Activated CD4-positive, alpha-beta T cell treated with anti-CD3 and anti-CD28 coated beads, Interleukin-2, amount 10 ng/mL, durations not matched to agents 24 days and 14 days (primary cell): Measurements from ENCODE around the gene LOC101059915.
A peak's percentile ranks its signal among the peaks of the same experiment; 100 is the strongest.
"Not testable (repeated sequence)": the region's sequence is repeated elsewhere in the genome, so short reads cannot be mapped to it uniquely, and the experiment has no call there.

Experiments
- DNase-seq: peaks from one replicate; pipeline ENCODE4 v3.0.0; 2022
- H3K27ac Mint-ChIP-seq: one replicate; pipeline ENCODE4 v1.8.0; 2022; ENCODE audit warnings: mild to moderate bottlenecking, mixed read lengths
- H3K27me3 Mint-ChIP-seq: one replicate; pipeline ENCODE4 v1.8.0; 2022; ENCODE audit warnings: mixed read lengths
- H3K36me3 Mint-ChIP-seq: one replicate; pipeline ENCODE4 v1.8.0; 2022; ENCODE audit warnings: low read depth, mild to moderate bottlenecking, mixed read lengths
- H3K4me1 Mint-ChIP-seq: one replicate; pipeline ENCODE4 v1.8.0; 2021; ENCODE audit warnings: mixed read lengths
- H3K4me3 Mint-ChIP-seq: one replicate; pipeline ENCODE4 v1.8.0; 2022; ENCODE audit warnings: mild to moderate bottlenecking, moderate library complexity, mixed read lengths
- H3K9me3 Mint-ChIP-seq: one replicate; pipeline ENCODE4 v1.8.0; 2021; ENCODE audit warnings: mixed read lengths
- intact Hi-C: fragments of 100-400 bp; cut with micrococcal nuclease; formaldehyde crosslinking; loops from one replicate; pipeline ENCODE4 v1.15.1; 2023

The LOC101059915 gene

DNA sequence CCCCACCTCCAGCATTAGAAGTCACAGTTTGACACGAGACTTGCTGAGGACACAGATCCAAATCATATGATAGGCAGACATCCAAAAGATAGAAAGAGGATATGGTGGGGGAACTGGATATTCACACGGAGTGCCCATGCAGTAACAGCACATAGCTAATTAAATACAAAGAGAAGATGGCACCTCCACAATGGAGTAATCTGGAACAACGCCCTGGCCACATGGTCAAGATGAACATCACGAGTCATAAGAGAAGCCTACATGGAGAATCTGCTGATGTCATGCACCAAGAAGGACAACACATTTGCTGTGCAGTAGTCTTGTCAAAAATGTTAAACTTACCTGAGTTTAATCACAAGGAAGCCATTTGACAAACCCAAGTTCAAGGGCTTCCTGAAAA is 10.1 kb upstream of the LOC101059915 start:
- Mint-ChIP-seq H3K36me3 (no peaks in the 10 kb centered on the region), H3K4me1 (peaks cover 14% of the 10 kb centered on the region)
- intact Hi-C loops, result no loop called here

DNA sequence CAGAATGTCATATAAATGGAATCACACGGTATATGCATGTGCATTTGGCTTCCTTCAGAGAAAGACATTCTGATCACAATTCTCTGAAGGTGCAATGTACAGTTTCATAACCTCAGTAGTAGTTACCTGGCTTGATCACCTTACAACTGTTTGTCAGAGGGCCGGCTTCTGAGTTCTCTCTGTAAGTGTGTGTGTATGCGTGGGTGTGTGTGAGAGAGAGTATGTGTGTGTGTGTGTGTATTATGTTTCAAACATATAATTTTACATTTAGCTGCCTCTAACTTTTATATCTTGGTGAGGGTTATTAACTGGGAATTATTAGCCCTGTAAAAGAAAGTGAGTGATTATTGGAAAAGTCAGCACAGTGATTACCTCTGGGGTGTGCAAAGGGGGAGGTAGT is 8.0 kb upstream of the LOC101059915 start:
- Mint-ChIP-seq H3K27me3 (peaks cover 22% of the 10 kb centered on the region), H3K27ac (no peak overlapping the region), H3K4me3 (no peak overlapping the region), H3K36me3 (no peaks in the 10 kb centered on the region), H3K9me3 (no peaks in the 10 kb centered on the region), H3K4me1 (peaks cover 27% of the 10 kb centered on the region)
- DNase-seq, result no peak
- intact Hi-C loops, result no loop called here

More for the DNA sequence above, 10.1 kb upstream of the LOC101059915 start:
- H3K27ac Mint-ChIP-seq, result no peak overlapping the region
- H3K4me3 Mint-ChIP-seq, result no peak overlapping the region
- no peak for DNase-seq
- H3K27me3 Mint-ChIP-seq, result peaks cover 24% of the 10 kb centered on the region
- H3K9me3 Mint-ChIP-seq, result no peaks in the 10 kb centered on the region

DNA sequence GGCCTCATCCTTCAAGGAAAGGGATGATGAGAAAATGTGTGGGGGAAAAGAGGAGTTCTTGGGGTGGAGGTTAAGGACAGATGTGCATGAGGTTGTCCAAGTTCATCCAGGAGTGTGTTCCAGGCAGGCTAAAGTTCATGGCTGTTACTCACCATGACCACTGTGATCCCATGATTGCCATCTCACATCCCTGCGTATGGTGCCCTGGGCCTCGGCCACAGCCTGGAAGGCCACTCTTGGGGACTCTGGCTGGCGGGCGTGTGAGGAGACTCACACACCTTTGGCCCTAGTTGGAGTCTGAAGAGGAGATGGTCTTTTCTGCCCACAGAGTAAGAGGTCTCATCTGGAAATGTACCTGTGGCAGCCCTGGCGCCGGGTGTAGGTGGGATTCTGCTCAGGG is 7.4 kb upstream of the LOC101059915 start:
- intact Hi-C loops, result no loop called here

DNA sequence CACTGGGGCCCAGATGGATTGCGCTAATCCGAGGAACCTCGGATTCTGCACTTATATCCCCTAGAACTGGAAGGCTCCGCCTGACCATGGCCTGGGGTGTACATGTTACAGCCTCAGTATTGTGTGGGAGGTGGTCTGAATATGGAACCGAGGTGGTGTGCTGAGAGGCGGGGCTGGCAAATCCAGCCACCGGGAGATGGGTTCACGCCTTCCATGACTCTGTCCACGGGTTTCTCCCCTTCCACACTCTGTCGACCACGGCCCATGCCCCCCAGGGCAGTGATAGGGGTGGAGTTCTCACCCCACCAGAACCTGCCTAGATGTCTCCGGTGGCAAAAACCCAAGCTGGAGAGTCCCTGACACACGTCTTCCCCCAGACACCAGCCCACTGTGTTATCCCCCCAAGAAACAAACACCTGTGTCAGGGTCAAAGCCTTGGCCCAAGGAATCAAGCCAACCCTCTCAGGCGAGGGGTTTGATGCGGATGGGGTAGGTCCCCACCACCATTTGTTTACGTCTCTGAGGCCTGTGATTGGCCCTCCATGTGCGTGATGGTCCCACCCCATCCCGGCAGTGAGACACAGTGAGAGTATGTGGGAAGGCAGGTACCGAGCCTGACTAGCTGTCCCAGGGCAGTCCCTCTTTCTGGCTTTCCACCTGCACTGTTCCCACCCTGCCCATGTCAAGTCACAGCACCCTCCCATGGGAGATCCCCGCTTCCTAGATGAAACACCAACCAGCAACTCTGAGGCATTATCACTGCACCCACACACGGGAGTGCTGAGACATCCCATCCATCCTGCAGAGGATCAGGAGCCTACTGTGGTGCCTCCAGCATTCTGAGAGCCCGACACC is 6.6 kb upstream of the LOC101059915 start:
- Mint-ChIP-seq H3K36me3 (no peaks in the 10 kb centered on the region), H3K27ac (no peak overlapping the region), H3K9me3 (no peaks in the 10 kb centered on the region), H3K4me1 (peaks cover 28% of the 10 kb centered on the region), H3K27me3 (peaks cover 19% of the 10 kb centered on the region), H3K4me3 (no peak overlapping the region)
- DNase-seq, result no peak
- intact Hi-C loops, result no loop called here

More for the DNA sequence above, 7.4 kb upstream of the LOC101059915 start:
- Mint-ChIP-seq H3K27ac (no peak overlapping the region), H3K36me3 (no peaks in the 10 kb centered on the region), H3K4me1 (peaks cover 28% of the 10 kb centered on the region), H3K27me3 (peaks cover 21% of the 10 kb centered on the region), H3K4me3 (no peak overlapping the region), H3K9me3 (no peaks in the 10 kb centered on the region)
- DNase-seq, result no peak

DNA sequence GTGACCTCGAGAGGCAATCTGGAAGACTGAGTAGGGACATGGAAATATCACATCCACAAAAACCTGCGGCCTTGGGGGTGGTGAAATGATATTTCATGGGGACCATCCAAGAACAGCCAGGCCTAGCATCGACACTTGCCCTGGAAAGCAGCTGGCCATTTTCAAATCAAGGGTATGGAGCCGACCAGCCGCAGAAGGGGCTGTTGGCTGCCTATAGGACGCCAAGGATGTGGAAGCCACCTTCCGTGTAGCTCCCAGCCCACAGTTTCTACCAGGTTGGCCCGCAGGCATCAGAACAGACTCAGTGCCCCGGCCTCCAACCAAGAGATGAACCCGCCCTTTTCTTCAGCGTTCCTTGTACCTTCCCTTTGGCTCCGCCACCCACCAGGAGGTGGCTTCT is 5.4 kb upstream of the LOC101059915 start:
- no peaks in the 10 kb centered on the region for H3K36me3 Mint-ChIP-seq
- peaks cover 9% of the 10 kb centered on the region for H3K27me3 Mint-ChIP-seq
- intact Hi-C loops, result no loop called here
- peaks cover 23% of the 10 kb centered on the region for H3K4me1 Mint-ChIP-seq
- no peaks in the 10 kb centered on the region for H3K9me3 Mint-ChIP-seq
- no peak overlapping the region for H3K27ac Mint-ChIP-seq
- no peak overlapping the region for H3K4me3 Mint-ChIP-seq
- DNase-seq, result peak; percentile 43

DNA sequence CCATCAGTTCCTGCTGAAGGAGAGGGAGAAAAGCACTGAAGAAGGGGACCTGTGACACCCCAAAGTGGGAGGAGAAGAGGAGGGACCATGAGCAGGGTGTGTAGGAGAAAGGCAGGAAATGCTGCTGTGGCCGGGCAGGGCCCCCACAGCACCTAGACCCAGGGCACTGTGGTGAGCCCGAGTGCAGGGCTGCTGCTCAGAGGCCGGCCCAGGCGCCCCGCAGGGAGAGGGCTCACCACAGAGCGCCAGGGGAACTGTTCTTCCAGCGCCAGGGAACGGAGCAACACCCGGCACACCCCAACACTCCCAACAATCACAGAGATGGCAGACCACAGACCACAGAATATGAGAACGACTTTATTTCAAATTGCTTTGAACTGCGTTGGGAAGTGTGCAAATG is 4.7 kb upstream of the LOC101059915 start:
- DNase-seq, result peak; percentile 74
- Mint-ChIP-seq H3K4me3 (peak overlapping the region; percentile 65), H3K4me1 (peaks cover 21% of the 10 kb centered on the region), H3K27ac (peak overlapping the region; percentile 86)
- H3K36me3 Mint-ChIP-seq, H3K9me3 Mint-ChIP-seq, intact Hi-C loops, H3K27me3 Mint-ChIP-seq: not testable (repeated sequence)

DNA sequence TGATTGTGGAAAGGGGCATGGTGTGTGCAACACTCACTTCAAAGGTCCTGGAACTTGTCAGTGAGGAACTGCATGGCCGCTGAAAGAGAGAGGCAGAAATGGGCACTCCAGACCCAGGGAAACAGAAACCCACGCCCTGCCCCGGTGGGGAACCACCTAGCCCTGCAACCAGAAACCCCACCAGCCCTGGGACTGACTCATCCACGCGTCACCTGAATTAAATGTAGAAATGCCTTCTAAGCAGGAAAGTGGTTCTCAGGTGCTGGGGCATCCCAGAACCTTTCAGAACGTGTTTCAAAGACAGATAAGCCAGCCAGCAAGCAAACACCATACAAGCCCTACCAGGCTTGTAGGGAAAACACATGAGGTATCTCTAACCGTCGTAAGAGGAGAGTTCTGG is 4.1 kb upstream of the LOC101059915 start:
- H3K9me3 Mint-ChIP-seq, H3K36me3 Mint-ChIP-seq, H3K27me3 Mint-ChIP-seq, intact Hi-C loops: not testable (repeated sequence)
- Mint-ChIP-seq H3K27ac (peak overlapping the region; percentile 40), H3K4me3 (peak overlapping the region; percentile 65), H3K4me1 (peaks cover 21% of the 10 kb centered on the region)
- DNase-seq, result peak; percentile 80

DNA sequence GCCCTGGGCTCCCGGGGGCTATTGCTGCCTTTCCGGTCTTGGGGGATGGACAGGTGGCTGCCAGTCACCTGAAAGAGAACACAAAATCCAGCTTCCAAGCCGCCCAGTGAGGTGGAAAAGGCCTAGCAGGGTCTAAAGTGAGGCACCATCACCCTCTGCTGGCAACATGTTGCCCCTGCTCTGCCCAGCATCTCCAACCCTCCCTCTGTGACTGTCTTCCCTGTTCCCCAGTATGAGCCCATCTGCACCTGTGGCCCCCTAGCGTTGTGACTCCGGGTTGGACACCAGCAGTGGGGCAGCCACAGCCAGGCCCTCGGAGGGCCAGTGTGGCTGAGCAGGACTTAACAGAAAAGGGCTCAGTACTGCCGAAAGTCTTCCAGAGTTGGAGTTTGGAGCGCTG is 3.1 kb upstream of the LOC101059915 start:
- H3K27ac Mint-ChIP-seq, H3K9me3 Mint-ChIP-seq, intact Hi-C loops, H3K27me3 Mint-ChIP-seq, H3K36me3 Mint-ChIP-seq, H3K4me3 Mint-ChIP-seq: not testable (repeated sequence)
- H3K4me1 Mint-ChIP-seq, result peaks cover 21% of the 10 kb centered on the region
- peak; percentile 59 for DNase-seq

DNA sequence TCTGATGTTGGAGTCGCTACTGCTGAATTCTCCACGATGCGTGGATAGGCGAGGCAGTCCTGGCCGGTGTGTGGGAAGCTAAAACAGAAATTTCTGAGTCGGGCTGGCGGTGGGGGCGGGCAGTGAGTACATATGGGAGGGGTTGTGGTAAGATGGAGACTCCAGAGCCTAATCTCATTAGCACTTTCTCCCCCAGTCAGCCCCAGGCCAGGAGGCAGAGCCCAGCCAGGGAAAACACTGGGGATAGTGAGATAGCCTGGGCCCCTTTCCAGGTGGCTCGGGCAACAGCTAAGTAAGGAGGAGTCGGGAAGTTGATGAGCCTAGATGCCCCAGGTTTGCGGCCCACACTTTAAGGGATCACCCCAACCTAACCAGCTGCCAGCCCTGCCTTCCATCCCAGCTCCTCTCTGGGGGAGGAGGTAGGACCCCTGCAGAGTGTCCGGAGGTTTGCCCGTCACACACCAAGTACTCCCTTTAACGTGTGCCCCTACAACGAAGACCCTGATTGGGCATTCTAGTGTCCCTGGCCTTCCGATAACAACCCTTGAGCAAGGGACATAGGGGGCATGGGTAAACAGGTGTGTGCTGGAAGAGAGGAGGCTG is 2.4 kb upstream of the LOC101059915 start:
- Mint-ChIP-seq H3K4me3 (no peak overlapping the region), H3K9me3 (no peaks in the 10 kb centered on the region), H3K36me3 (no peaks in the 10 kb centered on the region), H3K27me3 (peaks cover 2% of the 10 kb centered on the region), H3K27ac (no peak overlapping the region), H3K4me1 (peaks cover 21% of the 10 kb centered on the region)
- no peak for DNase-seq
- intact Hi-C loops, result no loop called here

DNA sequence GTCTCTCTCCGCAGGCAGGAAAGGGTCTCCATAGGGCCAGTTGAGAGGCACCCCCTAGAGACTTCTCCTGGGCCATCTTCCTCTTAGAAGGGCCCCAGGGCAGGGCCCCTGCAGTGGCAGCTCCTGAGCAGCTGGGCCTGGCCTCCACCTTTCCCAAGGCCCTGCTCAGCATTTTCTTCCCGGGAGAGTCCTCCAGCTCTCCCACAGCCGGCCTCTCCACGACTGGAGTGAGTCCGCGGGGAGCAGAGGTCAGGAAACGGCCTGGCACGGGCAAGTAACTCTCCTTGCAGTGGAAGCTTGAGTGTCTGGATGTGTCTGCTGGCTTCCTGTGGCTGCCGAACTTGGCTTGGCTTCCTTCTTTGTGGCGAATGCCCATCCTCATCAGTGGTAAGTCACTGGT is 1.6 kb upstream of the LOC101059915 start:
- intact Hi-C loops, result no loop called here
- no peak for DNase-seq
- H3K4me1 Mint-ChIP-seq, result peaks cover 26% of the 10 kb centered on the region
- no peak overlapping the region for H3K27ac Mint-ChIP-seq
- H3K4me3 Mint-ChIP-seq, result no peak overlapping the region
- no peaks in the 10 kb centered on the region for H3K36me3 Mint-ChIP-seq
- peaks cover 2% of the 10 kb centered on the region for H3K27me3 Mint-ChIP-seq
- no peaks in the 10 kb centered on the region for H3K9me3 Mint-ChIP-seq

DNA sequence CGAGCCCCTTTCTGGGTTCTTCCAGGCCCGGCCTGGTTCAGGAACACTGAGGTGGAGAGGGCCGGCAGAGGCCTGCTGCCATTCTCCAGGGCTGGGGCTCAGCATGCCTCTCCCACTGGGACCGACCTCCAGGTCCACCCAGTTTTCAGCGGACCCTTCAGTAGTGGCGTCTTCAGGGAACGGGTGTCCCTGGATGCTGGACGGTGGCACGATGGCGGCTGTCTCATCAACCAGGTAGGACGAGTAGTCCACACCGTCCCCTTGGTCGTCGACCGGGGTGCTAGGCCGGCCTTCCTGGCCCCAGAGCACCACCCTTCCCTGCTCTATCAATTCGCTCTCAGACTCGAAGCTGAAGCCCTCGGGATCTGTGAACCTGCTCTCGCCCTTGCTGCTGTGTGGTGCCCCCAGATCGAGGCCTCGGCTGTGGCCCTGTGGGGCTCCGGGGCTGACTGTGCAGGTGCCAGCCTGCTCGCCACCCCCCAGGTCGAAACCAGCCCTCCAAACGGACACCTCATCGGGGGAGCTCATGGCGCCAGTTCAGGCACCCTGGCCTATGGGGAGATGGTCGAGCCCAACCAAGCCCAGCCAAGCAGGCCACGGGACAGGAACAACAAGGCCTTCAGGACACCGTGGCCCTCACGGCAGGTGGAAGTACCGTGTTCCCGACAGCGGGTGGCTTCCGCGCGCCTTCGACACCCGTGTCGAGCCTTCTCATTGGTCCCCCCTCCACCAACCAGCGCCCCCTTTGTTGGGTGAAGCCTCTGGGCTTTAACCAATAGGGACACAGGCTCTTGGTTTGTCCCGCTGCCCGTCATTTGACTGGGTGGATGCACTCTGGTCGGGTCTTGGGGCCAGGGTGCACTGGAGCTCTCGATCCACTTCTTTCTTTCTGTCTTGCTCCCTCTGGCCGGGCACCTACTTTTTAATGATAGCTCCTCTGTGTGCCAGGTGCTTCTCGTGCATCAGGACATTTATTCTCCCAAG is 814 bp upstream of the LOC101059915 start:
- DNase-seq, result peak; percentile 48
- H3K27ac Mint-ChIP-seq, result no peak overlapping the region
- no peaks in the 10 kb centered on the region for H3K9me3 Mint-ChIP-seq
- no peaks in the 10 kb centered on the region for H3K27me3 Mint-ChIP-seq
- H3K4me3 Mint-ChIP-seq, result no peak overlapping the region
- H3K4me1 Mint-ChIP-seq, result peaks cover 30% of the 10 kb centered on the region
- intact Hi-C loops, result no loop called here
- H3K36me3 Mint-ChIP-seq, result no peaks in the 10 kb centered on the region

DNA sequence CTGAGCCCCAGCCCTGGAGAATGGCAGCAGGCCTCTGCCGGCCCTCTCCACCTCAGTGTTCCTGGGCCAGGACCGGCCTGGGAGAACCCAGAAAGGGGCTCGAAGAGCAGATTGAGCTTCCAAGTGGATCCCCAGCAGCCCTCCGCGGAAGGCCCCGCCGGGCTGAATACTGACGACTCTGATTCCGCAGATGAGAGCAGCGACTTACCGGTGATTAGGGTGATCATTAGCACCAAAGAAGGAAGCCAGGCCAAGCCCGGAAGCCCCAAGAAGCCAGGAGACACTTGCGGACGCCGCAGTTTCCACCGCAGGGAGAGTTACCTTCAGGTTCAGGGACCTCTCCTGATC is 876 bp downstream of the LOC101059915 start:
- intact Hi-C loops, result no loop called here
- H3K4me3 Mint-ChIP-seq, result no peak overlapping the region
- DNase-seq, result peak; percentile 36
- peaks cover 27% of the 10 kb centered on the region for H3K4me1 Mint-ChIP-seq
- H3K36me3 Mint-ChIP-seq, result no peaks in the 10 kb centered on the region
- H3K27ac Mint-ChIP-seq, result no peak overlapping the region
- peaks cover 5% of the 10 kb centered on the region for H3K27me3 Mint-ChIP-seq
- H3K9me3 Mint-ChIP-seq, result no peaks in the 10 kb centered on the region

DNA sequence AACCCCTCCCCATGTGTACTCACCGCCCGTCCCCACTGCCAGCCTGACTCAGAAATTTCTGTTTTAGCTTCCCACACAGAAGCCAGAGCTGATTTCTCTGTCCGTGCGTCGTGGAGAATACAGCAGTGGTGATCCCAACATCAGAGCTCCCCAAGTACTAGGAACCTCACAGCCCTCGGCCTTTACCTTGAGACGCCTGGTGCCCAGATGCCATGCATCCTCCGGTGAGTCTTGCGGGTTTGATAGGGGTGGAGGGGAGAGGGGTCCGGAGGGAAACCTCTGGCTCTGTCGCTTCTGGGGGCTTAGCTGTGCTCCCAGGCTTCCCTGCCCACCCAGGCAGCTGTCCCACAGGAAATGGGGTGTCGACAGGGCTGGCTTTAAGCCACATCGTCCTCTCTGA is 2.1 kb downstream of the LOC101059915 start:
- H3K4me3 Mint-ChIP-seq, result no peak overlapping the region
- intact Hi-C loops, result no loop called here
- H3K36me3 Mint-ChIP-seq, result no peaks in the 10 kb centered on the region
- H3K9me3 Mint-ChIP-seq, result no peaks in the 10 kb centered on the region
- peaks cover 18% of the 10 kb centered on the region for H3K4me1 Mint-ChIP-seq
- no peak overlapping the region for H3K27ac Mint-ChIP-seq
- peak; percentile 15 for DNase-seq
- peaks cover 5% of the 10 kb centered on the region for H3K27me3 Mint-ChIP-seq

DNA sequence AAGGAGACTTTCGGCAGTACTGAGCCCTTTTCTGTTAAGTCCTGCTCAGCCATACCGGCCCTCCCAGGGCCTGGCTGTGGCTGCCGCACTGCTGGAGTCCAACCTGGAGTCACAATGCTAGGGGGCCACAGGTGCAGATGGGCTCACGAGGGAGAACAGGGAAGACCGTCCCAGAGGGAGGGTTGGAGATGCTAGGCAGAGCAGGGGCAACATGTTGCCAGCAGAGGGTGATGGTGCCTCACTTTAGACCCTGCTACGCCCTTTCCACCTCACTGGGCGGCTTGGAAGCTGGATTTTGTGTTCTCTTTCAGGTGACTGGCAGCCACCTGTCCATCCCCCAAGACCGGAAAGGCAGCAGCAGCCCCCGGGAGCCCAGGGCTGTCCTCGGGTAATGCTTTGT is 2.6 kb downstream of the LOC101059915 start:
- H3K4me3 Mint-ChIP-seq, H3K9me3 Mint-ChIP-seq, H3K36me3 Mint-ChIP-seq, H3K27me3 Mint-ChIP-seq, H3K27ac Mint-ChIP-seq, intact Hi-C loops: not testable (repeated sequence)
- peaks cover 18% of the 10 kb centered on the region for H3K4me1 Mint-ChIP-seq
- DNase-seq, result peak; percentile 62
